WTC11 (cell line): Measurements from ENCODE around the gene ECE1.

ENCODE experiments used
- ATF6 ChIP-seq: sonication (generic); formaldehyde crosslinking; IDR thresholded peaks from 2 replicates; pipeline ENCODE4 v1.8.1; 2023; ENCODE audit warnings: mild to moderate bottlenecking, missing genetic modification reagents
- CTCF ChIP-seq: fragments of 200-600 bp; IDR thresholded peaks from 2 replicates; pipeline ENCODE4 v1.8.0; 2022; ENCODE audit warnings: antibody characterized with exemption
- FOXK1 ChIP-seq: sonication (generic); formaldehyde crosslinking; IDR thresholded peaks from 2 replicates; pipeline ENCODE4 v1.8.0; 2022; ENCODE audit warnings: mild to moderate bottlenecking, moderate library complexity, missing genetic modification reagents
- MAX ChIP-seq: sonication (generic); formaldehyde crosslinking; IDR thresholded peaks from 2 replicates; pipeline ENCODE4 v1.8.0; 2022; ENCODE audit warnings: mild to moderate bottlenecking, missing genetic modification reagents
- NFE2L1 ChIP-seq: sonication (generic); formaldehyde crosslinking; IDR thresholded peaks from 2 replicates; pipeline ENCODE4 v1.8.1; 2023; ENCODE audit warnings: missing genetic modification reagents
- NFYB ChIP-seq: sonication (generic); formaldehyde crosslinking; conservative IDR thresholded peaks from 2 replicates; pipeline ENCODE4 v1.8.0; 2022; ENCODE audit warnings: low read depth, missing genetic modification reagents
- NR2C2 ChIP-seq: sonication (generic); formaldehyde crosslinking; IDR thresholded peaks from 2 replicates; pipeline ENCODE4 v1.8.0; 2022; ENCODE audit warnings: mild to moderate bottlenecking, missing genetic modification reagents
- ZNF512 ChIP-seq: sonication (generic); formaldehyde crosslinking; IDR thresholded peaks from 2 replicates; pipeline ENCODE4 v1.8.1; 2022; ENCODE audit warnings: missing genetic modification reagents, borderline replicate concordance

GRCh38 chr1:21287905-21288514 lies 2.3 kb downstream of the ECE1 start:
- TF ChIP-seq NFE2L1 = no peak
- TF ChIP-seq CTCF = no peak
- no peak for TF ChIP-seq FOXK1 (CRISPR knock-in tag)
- TF ChIP-seq NFYB (CRISPR knock-in tag) = no peak
- TF ChIP-seq MAX (CRISPR knock-in tag) = no peak
- no peak for TF ChIP-seq NR2C2 (CRISPR knock-in tag)
- TF ChIP-seq ZNF512 (CRISPR knock-in tag) = no peak
- TF ChIP-seq ATF6 (CRISPR knock-in tag) = no peak
